HEK293T (cell line): ENCODE results near the gene KCNT1.

Source experiments
- CTCF ChIA-PET: fragments of 350-600 bp; formaldehyde crosslinking; extraction: SDS; loops from one replicate; lab custom pipeline; 2021; ENCODE audit warnings: antibody characterized with exemption, inconsistent platforms; lab: Yijun Ruan, JAX
- POLR2A ChIA-PET: fragments of 350-600 bp; formaldehyde crosslinking; extraction: SDS; loops from one replicate; lab custom pipeline; 2020; ENCODE audit warnings: antibody characterized with exemption, inconsistent platforms; lab: Yijun Ruan, JAX
- DNase-seq: peaks from one replicate; pipeline ENCODE4 v3.0.0; 2012; ENCODE audit warnings: mixed read lengths; ENCODE audit errors: extremely low spot score
- ARNT ChIP-seq: fragments of 450-650 bp; IDR thresholded peaks from 2 replicates; pipeline ENCODE4 v1.6.1; 2017; ENCODE audit warnings: mild to moderate bottlenecking
- BHLHE40 ChIP-seq: fragments of 450-650 bp; IDR thresholded peaks from 2 replicates; pipeline ENCODE4 v1.6.1; 2016; ENCODE audit warnings: mild to moderate bottlenecking, moderate library complexity, borderline replicate concordance
- CTBP1 ChIP-seq: fragments of 450-650 bp; IDR thresholded peaks from 2 replicates; pipeline ENCODE4 v1.6.1; 2016; ENCODE audit warnings: borderline replicate concordance
- ELF4 ChIP-seq: fragments of 450-650 bp; IDR thresholded peaks from 2 replicates; pipeline ENCODE4 v1.6.1; 2017; ENCODE audit warnings: antibody characterized with exemption
- FOXA1 ChIP-seq: fragments of 450-650 bp; IDR thresholded peaks from 2 replicates; pipeline ENCODE4 v1.6.1; 2016; ENCODE audit warnings: mild to moderate bottlenecking
- FOXK2 ChIP-seq: fragments of 450-650 bp; IDR thresholded peaks from 2 replicates; pipeline ENCODE4 v1.6.1; 2016; ENCODE audit warnings: mild to moderate bottlenecking
- FOXM1 ChIP-seq: fragments of 450-650 bp; IDR thresholded peaks from 2 replicates; pipeline ENCODE4 v1.6.1; 2017; ENCODE audit warnings: mild to moderate bottlenecking, borderline replicate concordance
- HDGF ChIP-seq: fragments of 450-650 bp; IDR thresholded peaks from 2 replicates; pipeline ENCODE4 v1.6.1; 2017; ENCODE audit warnings: antibody characterized with exemption, borderline replicate concordance
- L3MBTL2 ChIP-seq: fragments of 450-650 bp; conservative IDR thresholded peaks from 2 replicates; pipeline ENCODE4 v1.6.1; 2016; ENCODE audit warnings: mild to moderate bottlenecking
- LEF1 ChIP-seq: fragments of 450-650 bp; IDR thresholded peaks from 2 replicates; pipeline ENCODE4 v1.6.1; 2017; ENCODE audit warnings: mild to moderate bottlenecking, borderline replicate concordance
- NFRKB ChIP-seq: fragments of 450-650 bp; IDR thresholded peaks from 2 replicates; pipeline ENCODE4 v1.6.1; 2016; ENCODE audit warnings: mild to moderate bottlenecking, moderate library complexity
- SP1 ChIP-seq: fragments of 450-650 bp; IDR thresholded peaks from 2 replicates; pipeline ENCODE4 v1.6.1; 2017
- SUZ12 ChIP-seq: fragments of 450-650 bp; IDR thresholded peaks from 2 replicates; pipeline ENCODE4 v1.6.1; 2016; ENCODE audit warnings: mild to moderate bottlenecking
- TARDBP ChIP-seq: fragments of 450-650 bp; IDR thresholded peaks from 2 replicates; pipeline ENCODE4 v1.6.1; 2016
- ZNF384 ChIP-seq: fragments of 450-650 bp; IDR thresholded peaks from 2 replicates; pipeline ENCODE4 v1.6.1; 2016
- TF ChIP-seq, protein P1 (sequence below): fragments of 450-650 bp; IDR thresholded peaks from 2 replicates; pipeline ENCODE4 v1.6.1; 2016

Gene KCNT1

GRCh38 chr9:135676891-135677290 is 25.1 kb upstream of the KCNT1 start:
- ChIA-PET CTCF (no interaction called here), POLR2A (no interaction called here)
- TF ChIP-seq, protein P1, sequence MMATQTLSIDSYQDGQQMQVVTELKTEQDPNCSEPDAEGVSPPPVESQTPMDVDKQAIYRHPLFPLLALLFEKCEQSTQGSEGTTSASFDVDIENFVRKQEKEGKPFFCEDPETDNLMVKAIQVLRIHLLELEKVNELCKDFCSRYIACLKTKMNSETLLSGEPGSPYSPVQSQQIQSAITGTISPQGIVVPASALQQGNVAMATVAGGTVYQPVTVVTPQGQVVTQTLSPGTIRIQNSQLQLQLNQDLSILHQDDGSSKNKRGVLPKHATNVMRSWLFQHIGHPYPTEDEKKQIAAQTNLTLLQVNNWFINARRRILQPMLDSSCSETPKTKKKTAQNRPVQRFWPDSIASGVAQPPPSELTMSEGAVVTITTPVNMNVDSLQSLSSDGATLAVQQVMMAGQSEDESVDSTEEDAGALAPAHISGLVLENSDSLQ: no peak
- TF ChIP-seq FOXK2 (no peak), NFRKB (no peak), CTBP1 (no peak), LEF1 (no peak), ARNT (no peak), SP1 (no peak), TARDBP (no peak)
- no peak for DNase-seq

DNA sequence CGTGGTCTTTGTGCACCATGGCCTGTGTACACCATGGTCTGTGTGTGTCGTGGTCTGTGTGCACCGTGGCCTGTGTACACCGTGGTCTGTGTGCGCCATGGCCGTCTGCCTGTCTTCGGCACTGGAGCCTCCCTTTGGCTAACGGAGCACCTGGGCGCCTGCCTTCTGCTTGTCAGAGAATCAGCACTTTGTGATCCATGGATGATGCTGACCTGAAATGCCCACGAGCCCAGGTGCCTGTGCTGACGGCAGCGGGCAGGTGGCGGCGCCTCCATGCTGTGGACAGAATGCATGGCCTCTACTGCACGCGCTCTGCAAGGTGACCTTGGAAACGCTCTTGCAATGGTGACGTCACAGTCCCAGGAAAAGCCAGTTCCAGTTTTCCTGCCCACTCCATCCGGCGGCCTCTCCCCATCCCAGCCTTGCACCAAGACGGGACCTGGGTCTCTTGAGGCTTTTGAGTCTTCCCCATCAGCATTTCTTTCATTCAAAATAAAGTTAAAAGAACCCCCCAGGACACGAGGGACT is 24.3 kb upstream of the KCNT1 start:
- CTCF ChIA-PET: no interaction called here
- DNase-seq: no peak
- TF ChIP-seq FOXM1 (no peak), SUZ12 (no peak), NFRKB (no peak), CTBP1 (no peak), ARNT (no peak), HDGF (no peak), BHLHE40 (no peak), SP1 (no peak), ZNF384 (no peak), FOXK2 (no peak)
- TF ChIP-seq, protein P1: no peak
- POLR2A ChIA-PET: no interaction called here

DNA sequence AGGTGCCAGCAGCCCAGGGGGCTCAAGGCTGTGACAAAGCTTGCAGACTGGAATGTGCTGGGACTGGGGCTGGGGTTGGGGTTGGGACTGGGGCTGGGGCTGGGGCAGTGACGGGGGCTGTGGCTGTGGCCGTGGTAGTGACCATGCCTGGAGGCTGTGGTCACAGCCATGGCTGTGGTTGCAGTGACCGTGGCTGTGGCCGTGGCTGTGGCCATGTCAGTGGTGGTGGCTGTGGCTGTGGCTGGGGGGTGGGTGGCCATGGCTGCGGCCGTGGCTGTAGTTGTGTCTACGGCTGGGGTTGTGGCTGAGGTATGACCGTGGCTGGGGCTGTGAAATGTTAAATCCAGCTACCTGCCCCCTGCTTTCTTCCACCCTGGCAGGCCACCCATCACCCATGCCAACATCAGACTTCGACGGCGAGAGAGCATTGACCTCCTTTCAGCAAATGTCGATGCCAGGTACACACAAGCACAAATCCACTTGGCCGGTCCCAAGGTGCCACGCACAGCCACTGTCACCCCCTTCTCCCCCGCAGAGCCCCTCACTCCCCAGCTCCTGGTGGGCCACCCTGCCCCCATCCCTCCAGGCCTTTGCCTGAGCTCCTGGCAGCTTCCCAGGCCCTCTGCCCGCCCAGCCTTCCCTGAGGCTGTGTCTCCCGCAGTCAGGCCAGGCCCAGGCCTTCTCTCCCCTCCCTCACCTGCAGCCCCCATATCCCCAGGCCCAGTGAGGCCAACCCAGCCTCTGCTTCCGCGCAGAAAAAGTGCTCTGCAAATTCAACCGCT is 23.6 kb upstream of the KCNT1 start:
- no peak for DNase-seq
- TF ChIP-seq FOXK2 (no peak), LEF1 (no peak), TARDBP (no peak), FOXM1 (no peak), SP1 (no peak), ELF4 (no peak), HDGF (no peak), ARNT (no peak), FOXA1 (no peak), NFRKB (no peak), BHLHE40 (no peak), SUZ12 (no peak), L3MBTL2 (no peak), CTBP1 (no peak), ZNF384 (no peak)
- TF ChIP-seq, protein P1: no peak
- ChIA-PET POLR2A (no interaction called here), CTCF (no interaction called here)

DNA sequence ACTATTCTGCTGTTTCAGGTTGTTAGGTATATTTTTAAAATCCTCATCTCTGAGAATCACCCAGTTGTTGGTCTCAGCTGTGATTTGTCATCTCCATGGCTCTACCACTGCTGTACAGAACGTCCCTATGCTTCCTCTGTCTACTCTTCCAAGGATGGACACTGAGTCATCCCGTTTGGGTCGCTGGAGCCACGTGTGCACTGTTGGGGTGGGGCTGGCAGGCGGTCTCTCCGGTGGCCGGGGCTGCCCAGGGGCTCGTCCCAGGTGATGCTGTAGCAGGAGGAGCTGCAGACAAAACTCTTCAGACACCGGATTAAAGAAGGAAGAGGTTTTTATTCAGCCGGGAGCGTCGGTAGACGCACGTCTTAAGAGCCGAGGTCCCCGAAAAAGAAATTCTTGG is 21.9 kb upstream of the KCNT1 start:
- DNase-seq: no peak
- TF ChIP-seq FOXM1 (no peak), CTBP1 (no peak)
- CTCF ChIA-PET: no interaction called here
- POLR2A ChIA-PET: no interaction called here

DNA sequence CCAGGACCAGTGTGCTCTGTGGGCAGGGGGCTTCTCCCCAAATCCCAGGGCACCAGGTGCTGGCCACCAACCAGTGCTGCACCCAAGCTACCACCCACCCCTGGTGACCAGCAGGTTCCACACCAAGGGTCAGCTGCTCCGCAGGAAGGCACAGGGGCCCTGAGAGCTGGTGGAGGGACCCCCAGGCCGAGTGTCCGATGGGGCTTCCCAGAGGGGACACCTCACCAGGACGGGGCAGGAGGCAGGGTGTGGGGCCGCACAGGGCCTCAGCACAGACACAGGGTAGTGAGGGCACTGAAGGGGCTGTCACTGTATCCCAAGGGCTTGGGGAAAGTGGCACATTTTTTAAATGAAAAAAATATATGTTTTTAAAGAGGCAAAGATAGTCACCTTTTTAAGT is 20.8 kb upstream of the KCNT1 start:
- POLR2A ChIA-PET: no interaction called here

GRCh38 chr9:135683401-135684034 is 18.5 kb upstream of the KCNT1 start:
- TF ChIP-seq ELF4 (no peak), L3MBTL2 (no peak), NFRKB (no peak), BHLHE40 (no peak), ARNT (no peak), CTBP1 (no peak), FOXA1 (no peak), TARDBP (no peak), FOXK2 (no peak), ZNF384 (no peak), FOXM1 (no peak), SUZ12 (no peak)
- CTCF ChIA-PET: no interaction called here
- POLR2A ChIA-PET: no interaction called here
- DNase-seq: no peak

More for the DNA sequence above, 20.8 kb upstream of the KCNT1 start:
- no peak for DNase-seq
- CTCF ChIA-PET: no interaction called here
- no peak for TF ChIP-seq CTBP1
- no peak for TF ChIP-seq FOXA1
- no peak for TF ChIP-seq ELF4
- no peak for TF ChIP-seq SP1
- TF ChIP-seq TARDBP: no peak
- TF ChIP-seq NFRKB: no peak
- no peak for TF ChIP-seq HDGF
- TF ChIP-seq BHLHE40: no peak
- no peak for TF ChIP-seq L3MBTL2
- no peak for TF ChIP-seq LEF1
